Measurements from ENCODE around the gene BTBD9. TPM values are rescaled to one million over a fixed set of nuclear protein-coding genes. Genes with fewer than 3 reads are reported as not detected.

Gene BTBD9
- total and polyA plus RNA-seq, 9 of the 15 experiments (the other 6 are each of a cell fraction or from before 2014, with no cell fraction given) = 0.08 to 1.6 (median 0.58) TPM

- TF ChIP-seq ZNF518B (CRISPR knock-in tag; IDR thresholded peaks at IDR 0.05) = no peak
- TF ChIP-seq NR4A1 (CRISPR knock-in tag; IDR thresholded peaks at IDR 0.05) = no peak
- TF ChIP-seq NR4A1 (tag; IDR thresholded peaks at IDR 0.05) = peak; percentile 73; the same call in 1 of the 2 replicates
- TF ChIP-seq MLX (CRISPR knock-in tag; conservative IDR thresholded peaks at IDR 0.05) = no peak
- peak; percentile 96 for TF ChIP-seq GMEB1 (CRISPR knock-in tag; IDR thresholded peaks at IDR 0.05)
- no peak for TF ChIP-seq PKNOX1 (IDR thresholded peaks at IDR 0.05)
- TF ChIP-seq ARID3B (CRISPR knock-in tag; IDR thresholded peaks at IDR 0.05; ENCODE audit: borderline replicate concordance) = no peak; the same call in 1 of the 2 replicates
- no peak for TF ChIP-seq KLF6 (CRISPR knock-in tag; IDR thresholded peaks at IDR 0.05; ENCODE audit: borderline replicate concordance)
- TF ChIP-seq ZNF133 (CRISPR knock-in tag; IDR thresholded peaks at IDR 0.05) = no peak
- TF ChIP-seq CREB5 (CRISPR knock-in tag; IDR thresholded peaks at IDR 0.05) = no peak
- TF ChIP-seq ZNF551 (CRISPR knock-in tag; IDR thresholded peaks at IDR 0.05) = no peak
- no peak for TF ChIP-seq PTBP1 (IDR thresholded peaks at IDR 0.05; ENCODE audit: low read depth, low read length)
- TF ChIP-seq PRPF4 (IDR thresholded peaks at IDR 0.05; ENCODE audit: insufficient read depth, low read depth, low read length, poor library complexity, severe bottlenecking) = no peak
- no peak for TF ChIP-seq CAMTA2 (CRISPR knock-in tag; conservative IDR thresholded peaks at IDR 0.05)
- no peak for TF ChIP-seq ZNF707 (CRISPR knock-in tag; conservative IDR thresholded peaks at IDR 0.05)
- TF ChIP-seq ZNF79 (CRISPR knock-in tag; IDR thresholded peaks at IDR 0.05; ENCODE audit: low read depth) = no peak
- no peak for TF ChIP-seq CREBBP (IDR thresholded peaks at IDR 0.05; ENCODE audit: low read depth, low read length)
- no peak for TF ChIP-seq HLTF (IDR thresholded peaks at IDR 0.05)
Measured at GRCh38 chr6:38639498-38640215, at the start of gene BTBD9 (continued).
